GM19193 (cell line): ENCODE data around the gene FAT1.

Experiments used
- POLR2A ChIP-seq: IDR thresholded peaks from 4 replicates; pipeline ENCODE4 v1.6.1; 2011; ENCODE audit not compliant: insufficient read depth, insufficient read length; ENCODE audit errors: extremely low read depth

FAT1 gene

DNA sequence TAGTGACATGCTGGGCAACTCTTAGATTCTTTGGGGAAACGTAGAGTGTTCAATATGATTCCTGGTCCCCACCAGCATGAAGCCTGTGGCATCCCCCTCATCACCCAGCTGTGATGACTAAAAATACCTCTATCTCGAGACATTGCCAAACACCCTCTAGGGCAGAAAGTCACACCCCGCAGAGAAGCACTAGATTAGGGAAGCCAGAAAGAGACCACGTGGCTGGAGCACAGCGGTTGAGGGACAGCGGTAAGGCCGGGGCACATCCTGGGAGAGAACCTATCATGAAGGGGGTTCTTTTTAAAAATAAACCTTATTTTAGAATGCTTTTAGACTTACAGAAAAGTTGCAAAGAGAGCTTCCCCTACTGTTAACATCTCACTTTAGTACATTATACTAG lies 11.0 kb downstream of the FAT1 start:
- TF ChIP-seq POLR2A = no peak

DNA sequence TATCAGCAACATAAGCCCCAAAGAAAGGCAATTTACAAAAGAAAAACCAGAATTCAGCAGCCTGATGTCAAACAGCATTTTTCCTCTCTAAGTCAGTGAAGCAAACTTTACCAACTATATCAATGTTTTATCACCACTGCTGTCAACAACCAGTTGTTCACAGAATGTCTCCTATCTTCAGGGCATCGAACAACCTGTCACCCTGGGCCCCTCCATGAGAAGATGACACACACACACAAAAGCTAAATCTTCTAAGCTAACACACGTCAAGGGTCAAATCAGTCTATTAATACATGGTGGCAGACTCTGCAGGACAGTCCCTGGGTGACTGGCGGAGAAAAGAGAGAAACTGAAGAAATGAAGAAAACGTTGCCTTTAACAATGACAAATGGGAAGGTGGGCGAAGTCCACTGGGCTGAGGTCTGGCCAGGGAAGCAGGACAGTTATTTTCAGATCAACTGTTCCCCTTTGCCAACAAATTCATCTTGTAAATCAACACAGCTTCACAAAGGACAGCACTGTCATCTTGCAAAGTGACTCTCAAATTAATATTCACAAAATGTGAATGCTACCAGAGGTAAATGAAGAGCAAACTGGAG lies 13.0 kb downstream of the FAT1 start:
- no peak for TF ChIP-seq POLR2A

DNA sequence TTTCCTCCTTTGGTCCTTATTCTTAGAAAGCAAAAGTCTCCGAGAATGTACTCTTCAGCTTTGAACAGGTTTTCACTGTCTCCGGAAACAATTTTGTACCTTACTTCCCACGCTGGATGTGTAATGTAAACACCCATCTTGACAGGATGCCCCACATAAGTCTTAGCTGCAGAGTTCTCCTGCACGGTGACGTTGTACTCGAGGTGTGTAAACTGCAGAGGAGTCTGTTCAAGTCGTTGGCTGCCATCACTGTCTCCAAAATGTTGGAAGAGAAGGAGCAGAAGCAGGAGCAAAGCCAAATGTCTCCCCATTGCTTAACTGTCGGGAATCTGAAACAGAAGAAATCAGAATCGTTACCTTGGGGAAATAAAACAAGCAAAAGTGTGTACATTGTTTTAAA lies 14.1 kb downstream of the FAT1 start:
- TF ChIP-seq POLR2A = no peak

GRCh38 chr4:186708554-186708953 lies 15.1 kb downstream of the FAT1 start:
- no peak for TF ChIP-seq POLR2A

- no peak for TF ChIP-seq POLR2A
Observed at GRCh38 chr4:186707996-186708395, 15.7 kb downstream of the FAT1 start.

GRCh38 chr4:186707574-186707973 lies 16.1 kb downstream of the FAT1 start:
- no peak for TF ChIP-seq POLR2A

- no peak for TF ChIP-seq POLR2A
Observed at GRCh38 chr4:186704057-186704456, 19.6 kb downstream of the FAT1 start.

DNA sequence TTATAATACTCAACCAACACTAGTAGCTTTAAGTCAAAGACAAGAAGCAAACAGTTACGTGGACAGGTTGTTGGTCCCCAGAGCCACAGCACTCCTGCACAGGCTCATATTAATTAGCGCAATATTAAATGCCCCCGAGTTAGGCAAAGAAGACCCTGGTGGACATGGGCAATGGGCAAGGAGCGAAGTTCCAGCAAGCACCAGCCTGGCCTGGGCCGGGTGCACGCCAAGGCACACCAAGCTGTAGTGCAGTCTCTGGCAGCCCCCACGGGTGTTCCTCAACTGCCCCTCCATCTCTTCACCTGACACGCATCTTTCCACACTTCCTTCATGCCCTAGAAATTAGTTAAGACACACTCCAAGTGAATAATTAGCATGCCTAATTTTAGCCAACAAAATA lies 20.1 kb downstream of the FAT1 start:
- TF ChIP-seq POLR2A = no peak

- no peak for TF ChIP-seq POLR2A
Observed at GRCh38 chr4:186702940-186703339, 20.7 kb downstream of the FAT1 start.

GRCh38 chr4:186702297-186702696 lies 21.4 kb downstream of the FAT1 start:
- TF ChIP-seq POLR2A = no peak

GRCh38 chr4:186701788-186702187 lies 21.9 kb downstream of the FAT1 start:
- TF ChIP-seq POLR2A = no peak

GRCh38 chr4:186701273-186701672 lies 22.4 kb downstream of the FAT1 start:
- TF ChIP-seq POLR2A = no peak

- TF ChIP-seq POLR2A = no peak
Observed at GRCh38 chr4:186700746-186701145, 22.9 kb downstream of the FAT1 start.

DNA sequence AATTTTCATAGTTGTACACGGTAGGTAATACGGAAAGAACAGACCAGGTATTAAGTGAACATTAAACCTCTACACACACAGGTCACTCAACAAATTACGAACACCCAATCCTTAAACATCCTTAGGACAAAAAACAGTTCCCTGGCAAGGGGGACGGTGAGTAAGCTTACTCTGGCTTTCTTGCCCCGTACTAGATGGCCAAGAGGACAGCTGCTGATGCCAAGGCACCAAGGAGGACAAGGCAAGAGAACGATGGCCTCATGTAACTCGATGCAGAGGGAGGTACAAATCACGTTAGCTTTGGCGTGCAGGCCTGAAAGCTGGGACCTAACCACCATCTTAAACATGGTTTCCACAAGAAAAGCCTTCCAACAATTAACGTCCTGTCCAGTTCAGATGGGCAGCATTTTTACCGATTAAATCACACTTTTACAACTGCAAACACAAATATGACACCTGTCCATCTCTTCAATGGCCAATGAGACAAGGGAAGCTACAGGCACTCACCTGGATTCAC lies 23.7 kb downstream of the FAT1 start:
- TF ChIP-seq POLR2A = no peak

DNA sequence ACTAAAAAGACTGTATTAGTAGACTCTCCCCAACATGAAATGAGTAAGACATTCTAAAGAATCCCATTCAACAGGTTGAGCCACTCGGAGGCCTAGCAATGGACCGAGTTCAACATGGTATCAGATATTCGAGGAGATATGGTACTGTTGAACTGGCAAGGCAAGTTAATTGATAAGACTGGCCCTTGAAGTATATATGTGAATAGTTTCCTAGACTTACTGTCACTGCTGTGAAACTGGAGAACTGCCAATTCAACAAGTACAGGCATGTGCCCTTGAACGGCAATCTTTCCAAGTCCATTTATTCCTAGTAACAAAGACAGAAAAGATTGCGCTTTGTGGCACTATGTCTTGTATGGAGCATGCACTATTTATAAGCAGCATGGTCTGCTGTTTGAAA lies 24.4 kb downstream of the FAT1 start:
- no peak for TF ChIP-seq POLR2A

GRCh38 chr4:186698525-186698924 lies 25.1 kb downstream of the FAT1 start:
- TF ChIP-seq POLR2A = no peak

- no peak for TF ChIP-seq POLR2A
Observed at GRCh38 chr4:186698028-186698427, 25.6 kb downstream of the FAT1 start.

GRCh38 chr4:186695392-186695791 lies 28.3 kb downstream of the FAT1 start:
- no peak for TF ChIP-seq POLR2A

DNA sequence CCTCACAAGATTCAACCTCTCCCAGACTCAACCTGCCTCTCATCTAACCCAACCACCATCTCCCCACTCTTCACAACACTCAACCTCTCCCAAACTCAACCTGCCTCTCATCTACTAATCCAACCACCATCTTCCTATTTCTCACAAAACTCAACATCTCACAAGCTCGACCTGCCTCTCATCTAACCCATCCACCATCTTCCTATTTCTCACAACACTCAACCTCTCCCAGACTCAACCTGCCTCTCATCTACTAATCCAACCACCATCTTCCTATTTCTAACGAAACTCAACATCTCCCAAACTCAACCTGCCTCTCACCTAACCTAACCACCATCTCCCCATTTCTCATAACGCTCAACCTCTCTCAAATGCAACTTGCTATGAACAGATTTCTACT lies 29.8 kb downstream of the FAT1 start:
- TF ChIP-seq POLR2A = no peak
